Panc1 (cell line): ENCODE measurements around the gene NUDCD2.

Source experiments
- POLR2AphosphoS5 ChIP-seq: IDR thresholded peaks from 2 replicates; pipeline ENCODE4 v1.6.1; 2012; ENCODE audit warnings: mild to moderate bottlenecking, low read depth, low read length, moderate library complexity
- SIN3A ChIP-seq: IDR thresholded peaks from 2 replicates; pipeline ENCODE4 v1.6.1; 2012; ENCODE audit warnings: low read depth, mild to moderate bottlenecking, low read length, moderate library complexity, borderline replicate concordance; ENCODE audit not compliant: insufficient read depth
- TCF7L2 ChIP-seq: IDR thresholded peaks from 2 replicates; pipeline ENCODE4 v1.6.1; 2011; ENCODE audit warnings: mild to moderate bottlenecking, low read depth, low read length, inconsistent platforms
- TF ChIP-seq, protein P1 (sequence below): fragments of 450-650 bp; IDR thresholded peaks from 2 replicates; pipeline ENCODE4 v1.5.1; 2017; ENCODE audit warnings: mild to moderate bottlenecking
- TF ChIP-seq, protein P2 (sequence below), 2 experiments: IDR thresholded peaks; 2 replicates each; pipeline ENCODE4 v1.6.1; 2011 to 2012; ENCODE audit warnings: low read depth in 2 of 2, control low read depth in 1 of 2, low read length in 1 of 2, mild to moderate bottlenecking in 1 of 2, moderate library complexity in 1 of 2; ENCODE audit not compliant: insufficient read depth in 1 of 2

DNA sequence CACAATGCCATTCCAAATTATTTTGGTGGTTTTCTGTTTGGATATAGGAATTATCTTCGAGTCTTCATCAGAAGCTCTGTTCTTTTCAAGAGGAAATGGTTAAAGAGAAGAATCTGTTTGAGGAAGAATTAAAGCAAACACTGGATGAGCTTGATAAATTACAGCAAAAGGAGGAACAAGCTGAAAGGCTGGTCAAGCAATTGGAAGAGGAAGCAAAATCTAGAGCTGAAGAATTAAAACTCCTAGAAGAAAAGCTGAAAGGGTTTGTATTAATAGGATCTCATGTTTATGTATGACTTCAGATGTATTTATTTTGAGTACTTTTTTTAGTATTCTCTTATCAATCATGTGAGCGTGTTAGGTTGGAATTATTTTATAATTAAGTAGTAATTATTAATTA is 15.5 kb upstream of the NUDCD2 start:
- TF ChIP-seq, protein P1, sequence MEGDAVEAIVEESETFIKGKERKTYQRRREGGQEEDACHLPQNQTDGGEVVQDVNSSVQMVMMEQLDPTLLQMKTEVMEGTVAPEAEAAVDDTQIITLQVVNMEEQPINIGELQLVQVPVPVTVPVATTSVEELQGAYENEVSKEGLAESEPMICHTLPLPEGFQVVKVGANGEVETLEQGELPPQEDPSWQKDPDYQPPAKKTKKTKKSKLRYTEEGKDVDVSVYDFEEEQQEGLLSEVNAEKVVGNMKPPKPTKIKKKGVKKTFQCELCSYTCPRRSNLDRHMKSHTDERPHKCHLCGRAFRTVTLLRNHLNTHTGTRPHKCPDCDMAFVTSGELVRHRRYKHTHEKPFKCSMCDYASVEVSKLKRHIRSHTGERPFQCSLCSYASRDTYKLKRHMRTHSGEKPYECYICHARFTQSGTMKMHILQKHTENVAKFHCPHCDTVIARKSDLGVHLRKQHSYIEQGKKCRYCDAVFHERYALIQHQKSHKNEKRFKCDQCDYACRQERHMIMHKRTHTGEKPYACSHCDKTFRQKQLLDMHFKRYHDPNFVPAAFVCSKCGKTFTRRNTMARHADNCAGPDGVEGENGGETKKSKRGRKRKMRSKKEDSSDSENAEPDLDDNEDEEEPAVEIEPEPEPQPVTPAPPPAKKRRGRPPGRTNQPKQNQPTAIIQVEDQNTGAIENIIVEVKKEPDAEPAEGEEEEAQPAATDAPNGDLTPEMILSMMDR, result no peak
- TF ChIP-seq SIN3A, result no peak
- no peak for TF ChIP-seq POLR2AphosphoS5
- TF ChIP-seq, protein P2, sequence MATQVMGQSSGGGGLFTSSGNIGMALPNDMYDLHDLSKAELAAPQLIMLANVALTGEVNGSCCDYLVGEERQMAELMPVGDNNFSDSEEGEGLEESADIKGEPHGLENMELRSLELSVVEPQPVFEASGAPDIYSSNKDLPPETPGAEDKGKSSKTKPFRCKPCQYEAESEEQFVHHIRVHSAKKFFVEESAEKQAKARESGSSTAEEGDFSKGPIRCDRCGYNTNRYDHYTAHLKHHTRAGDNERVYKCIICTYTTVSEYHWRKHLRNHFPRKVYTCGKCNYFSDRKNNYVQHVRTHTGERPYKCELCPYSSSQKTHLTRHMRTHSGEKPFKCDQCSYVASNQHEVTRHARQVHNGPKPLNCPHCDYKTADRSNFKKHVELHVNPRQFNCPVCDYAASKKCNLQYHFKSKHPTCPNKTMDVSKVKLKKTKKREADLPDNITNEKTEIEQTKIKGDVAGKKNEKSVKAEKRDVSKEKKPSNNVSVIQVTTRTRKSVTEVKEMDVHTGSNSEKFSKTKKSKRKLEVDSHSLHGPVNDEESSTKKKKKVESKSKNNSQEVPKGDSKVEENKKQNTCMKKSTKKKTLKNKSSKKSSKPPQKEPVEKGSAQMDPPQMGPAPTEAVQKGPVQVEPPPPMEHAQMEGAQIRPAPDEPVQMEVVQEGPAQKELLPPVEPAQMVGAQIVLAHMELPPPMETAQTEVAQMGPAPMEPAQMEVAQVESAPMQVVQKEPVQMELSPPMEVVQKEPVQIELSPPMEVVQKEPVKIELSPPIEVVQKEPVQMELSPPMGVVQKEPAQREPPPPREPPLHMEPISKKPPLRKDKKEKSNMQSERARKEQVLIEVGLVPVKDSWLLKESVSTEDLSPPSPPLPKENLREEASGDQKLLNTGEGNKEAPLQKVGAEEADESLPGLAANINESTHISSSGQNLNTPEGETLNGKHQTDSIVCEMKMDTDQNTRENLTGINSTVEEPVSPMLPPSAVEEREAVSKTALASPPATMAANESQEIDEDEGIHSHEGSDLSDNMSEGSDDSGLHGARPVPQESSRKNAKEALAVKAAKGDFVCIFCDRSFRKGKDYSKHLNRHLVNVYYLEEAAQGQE (IDR thresholded peaks at IDR 0.05; ENCODE audit: insufficient read depth in 1 of 2, low read depth in 2 of 2, low read length in 1 of 2), result no peak
- TF ChIP-seq TCF7L2, result no peak
